IMR-90 (cell line): ENCODE measurements around the gene FRMD4B.

Source experiments
- CEBPB ChIP-seq: IDR thresholded peaks from 2 replicates; pipeline ENCODE4 v1.6.1; 2012; ENCODE audit warnings: low read depth, low read length, improper control_type of control experiment
- FOS ChIP-seq: fragments of 150-350 bp; IDR thresholded peaks from 2 replicates; pipeline ENCODE4 v1.6.1; 2016; ENCODE audit warnings: low read depth, low read length
- MAFK ChIP-seq: IDR thresholded peaks from 2 replicates; pipeline ENCODE4 v1.6.1; 2012; ENCODE audit warnings: low read depth, low read length, improper control_type of control experiment
- MAZ ChIP-seq: IDR thresholded peaks from 2 replicates; pipeline ENCODE4 v1.6.1; 2012; ENCODE audit warnings: low read depth, mild to moderate bottlenecking, low read length, improper control_type of control experiment, moderate library complexity, borderline replicate concordance
- MXI1 ChIP-seq: IDR thresholded peaks from 2 replicates; pipeline ENCODE4 v1.6.1; 2012; ENCODE audit warnings: low read depth, mild to moderate bottlenecking, low read length, moderate library complexity, borderline replicate concordance
- NFE2L2 ChIP-seq: fragments of 150-350 bp; IDR thresholded peaks from 2 replicates; pipeline ENCODE4 v1.6.1; 2016; ENCODE audit warnings: low read depth, mild to moderate bottlenecking, low read length
- POLR2A ChIP-seq: IDR thresholded peaks from 2 replicates; pipeline ENCODE4 v1.6.1; 2012; ENCODE audit warnings: mild to moderate bottlenecking, low read depth, low read length
- RAD21 ChIP-seq: IDR thresholded peaks from 2 replicates; pipeline ENCODE4 v1.6.1; 2012; ENCODE audit warnings: low read length, improper control_type of control experiment
- RCOR1 ChIP-seq: IDR thresholded peaks from 2 replicates; pipeline ENCODE4 v1.6.1; 2012; ENCODE audit warnings: mild to moderate bottlenecking, low read length, improper control_type of control experiment; ENCODE audit not compliant: insufficient replicate concordance
- RFX5 ChIP-seq: IDR thresholded peaks from 2 replicates; pipeline ENCODE4 v1.8.0; 2012; ENCODE audit warnings: low read depth, mild to moderate bottlenecking, low read length, moderate library complexity
- SMC3 ChIP-seq: fragments of 150-350 bp; IDR thresholded peaks from 2 replicates; pipeline ENCODE4 v1.6.1; 2016; ENCODE audit warnings: low read depth, mild to moderate bottlenecking, antibody characterized with exemption, low read length, moderate library complexity
- USF2 ChIP-seq: fragments of 150-350 bp; IDR thresholded peaks from 2 replicates; pipeline ENCODE4 v1.6.1; 2017; ENCODE audit warnings: mild to moderate bottlenecking, antibody characterized with exemption, low read length, low read depth
- TF ChIP-seq, protein P1 (sequence below): conservative IDR thresholded peaks from 2 replicates; pipeline ENCODE4 v1.5.1; 2012; ENCODE audit warnings: mild to moderate bottlenecking, low read depth, low read length, improper control_type of control experiment
- TF ChIP-seq, protein P2 (sequence below): fragments of 150-350 bp; IDR thresholded peaks from 2 replicates; pipeline ENCODE4 v1.6.1; 2016; ENCODE audit warnings: low read depth, mild to moderate bottlenecking, low read length, moderate library complexity, borderline replicate concordance

DNA sequence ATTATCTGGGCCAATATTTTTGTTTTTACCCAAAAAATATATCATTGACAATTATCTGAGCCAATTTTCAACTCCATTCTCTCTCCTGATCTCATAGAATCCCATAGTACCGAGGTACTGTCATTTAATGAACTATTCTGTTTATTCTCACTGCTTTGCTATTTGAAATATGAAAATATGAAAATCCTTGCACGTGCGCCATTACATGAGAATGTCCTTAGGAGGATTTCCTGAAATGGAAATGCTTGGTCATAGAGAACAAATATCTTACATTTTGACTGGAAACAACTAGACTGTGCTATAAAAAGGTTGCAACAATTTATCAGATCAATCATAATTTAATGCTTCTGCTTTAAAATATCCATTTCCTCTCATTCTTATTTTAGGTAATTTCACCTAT is 18.3 kb downstream of the FRMD4B start:
- TF ChIP-seq POLR2A (no peak), RFX5 (no peak), USF2 (no peak), MXI1 (no peak), MAZ (no peak), RCOR1 (no peak), CEBPB (no peak), NFE2L2 (no peak), FOS (no peak), RAD21 (no peak), MAFK (no peak), SMC3 (no peak)
- TF ChIP-seq, protein P1, sequence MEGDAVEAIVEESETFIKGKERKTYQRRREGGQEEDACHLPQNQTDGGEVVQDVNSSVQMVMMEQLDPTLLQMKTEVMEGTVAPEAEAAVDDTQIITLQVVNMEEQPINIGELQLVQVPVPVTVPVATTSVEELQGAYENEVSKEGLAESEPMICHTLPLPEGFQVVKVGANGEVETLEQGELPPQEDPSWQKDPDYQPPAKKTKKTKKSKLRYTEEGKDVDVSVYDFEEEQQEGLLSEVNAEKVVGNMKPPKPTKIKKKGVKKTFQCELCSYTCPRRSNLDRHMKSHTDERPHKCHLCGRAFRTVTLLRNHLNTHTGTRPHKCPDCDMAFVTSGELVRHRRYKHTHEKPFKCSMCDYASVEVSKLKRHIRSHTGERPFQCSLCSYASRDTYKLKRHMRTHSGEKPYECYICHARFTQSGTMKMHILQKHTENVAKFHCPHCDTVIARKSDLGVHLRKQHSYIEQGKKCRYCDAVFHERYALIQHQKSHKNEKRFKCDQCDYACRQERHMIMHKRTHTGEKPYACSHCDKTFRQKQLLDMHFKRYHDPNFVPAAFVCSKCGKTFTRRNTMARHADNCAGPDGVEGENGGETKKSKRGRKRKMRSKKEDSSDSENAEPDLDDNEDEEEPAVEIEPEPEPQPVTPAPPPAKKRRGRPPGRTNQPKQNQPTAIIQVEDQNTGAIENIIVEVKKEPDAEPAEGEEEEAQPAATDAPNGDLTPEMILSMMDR, result no peak
- TF ChIP-seq, protein P2, sequence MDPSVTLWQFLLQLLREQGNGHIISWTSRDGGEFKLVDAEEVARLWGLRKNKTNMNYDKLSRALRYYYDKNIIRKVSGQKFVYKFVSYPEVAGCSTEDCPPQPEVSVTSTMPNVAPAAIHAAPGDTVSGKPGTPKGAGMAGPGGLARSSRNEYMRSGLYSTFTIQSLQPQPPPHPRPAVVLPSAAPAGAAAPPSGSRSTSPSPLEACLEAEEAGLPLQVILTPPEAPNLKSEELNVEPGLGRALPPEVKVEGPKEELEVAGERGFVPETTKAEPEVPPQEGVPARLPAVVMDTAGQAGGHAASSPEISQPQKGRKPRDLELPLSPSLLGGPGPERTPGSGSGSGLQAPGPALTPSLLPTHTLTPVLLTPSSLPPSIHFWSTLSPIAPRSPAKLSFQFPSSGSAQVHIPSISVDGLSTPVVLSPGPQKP, result no peak
